ENCODE measurements around the gene PDE1A.

Gene PDE1A

DNA sequence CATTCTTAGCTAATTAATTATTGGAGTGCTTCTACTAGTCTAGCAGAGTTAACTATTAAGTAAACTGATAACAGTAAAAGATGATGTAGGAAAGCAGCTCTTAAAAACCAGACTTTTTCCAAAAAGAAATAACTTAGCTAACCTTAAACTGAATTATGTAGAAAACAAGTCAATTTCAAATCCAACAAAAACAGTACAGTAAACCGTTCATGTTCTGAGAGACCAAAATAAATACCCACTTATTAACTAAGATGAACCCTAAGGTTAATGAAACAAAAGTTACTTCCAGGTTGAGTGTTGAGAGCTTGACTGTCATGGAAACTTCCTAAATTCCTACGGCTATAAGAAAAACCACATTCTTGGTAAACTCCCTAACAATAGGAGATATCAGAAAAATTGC is 260.0 kb downstream of the PDE1A start:
- no peak for DNase-seq (ENCODE audit: low read depth)
- H3K4me3 ChIP-seq (ENCODE audit: low read depth, low read length), result no peak overlapping the region
- TF ChIP-seq, protein P1, sequence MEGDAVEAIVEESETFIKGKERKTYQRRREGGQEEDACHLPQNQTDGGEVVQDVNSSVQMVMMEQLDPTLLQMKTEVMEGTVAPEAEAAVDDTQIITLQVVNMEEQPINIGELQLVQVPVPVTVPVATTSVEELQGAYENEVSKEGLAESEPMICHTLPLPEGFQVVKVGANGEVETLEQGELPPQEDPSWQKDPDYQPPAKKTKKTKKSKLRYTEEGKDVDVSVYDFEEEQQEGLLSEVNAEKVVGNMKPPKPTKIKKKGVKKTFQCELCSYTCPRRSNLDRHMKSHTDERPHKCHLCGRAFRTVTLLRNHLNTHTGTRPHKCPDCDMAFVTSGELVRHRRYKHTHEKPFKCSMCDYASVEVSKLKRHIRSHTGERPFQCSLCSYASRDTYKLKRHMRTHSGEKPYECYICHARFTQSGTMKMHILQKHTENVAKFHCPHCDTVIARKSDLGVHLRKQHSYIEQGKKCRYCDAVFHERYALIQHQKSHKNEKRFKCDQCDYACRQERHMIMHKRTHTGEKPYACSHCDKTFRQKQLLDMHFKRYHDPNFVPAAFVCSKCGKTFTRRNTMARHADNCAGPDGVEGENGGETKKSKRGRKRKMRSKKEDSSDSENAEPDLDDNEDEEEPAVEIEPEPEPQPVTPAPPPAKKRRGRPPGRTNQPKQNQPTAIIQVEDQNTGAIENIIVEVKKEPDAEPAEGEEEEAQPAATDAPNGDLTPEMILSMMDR (IDR thresholded peaks at IDR 0.05; ENCODE audit: control insufficient read depth, extremely low read depth, insufficient read depth), result no peak

DNA sequence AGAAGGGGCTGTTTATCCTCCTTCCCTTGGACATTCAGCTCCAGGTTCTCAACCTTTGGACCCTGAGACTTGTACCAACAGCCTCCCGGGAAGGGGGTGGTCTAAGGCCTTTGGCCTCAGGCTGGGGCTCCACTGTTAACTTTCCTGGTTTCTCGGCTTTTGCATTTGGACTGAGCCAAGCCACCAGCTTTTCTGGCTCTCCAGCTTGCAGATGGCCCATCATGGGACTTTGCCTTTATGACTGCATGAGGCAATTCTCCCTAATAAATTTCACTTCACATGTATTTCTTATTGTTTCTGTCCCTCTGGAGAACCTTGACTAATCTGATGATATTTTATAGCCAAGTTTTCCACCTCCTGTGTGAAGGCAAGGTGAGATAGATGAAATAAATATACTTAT is 260.4 kb downstream of the PDE1A start:
- DNase-seq (ENCODE audit: low read depth), result no peak
- H3K4me3 ChIP-seq (ENCODE audit: low read depth, low read length), result no peak overlapping the region
- TF ChIP-seq, protein P1 (IDR thresholded peaks at IDR 0.05; ENCODE audit: control insufficient read depth, extremely low read depth, insufficient read depth), result no peak

DNA sequence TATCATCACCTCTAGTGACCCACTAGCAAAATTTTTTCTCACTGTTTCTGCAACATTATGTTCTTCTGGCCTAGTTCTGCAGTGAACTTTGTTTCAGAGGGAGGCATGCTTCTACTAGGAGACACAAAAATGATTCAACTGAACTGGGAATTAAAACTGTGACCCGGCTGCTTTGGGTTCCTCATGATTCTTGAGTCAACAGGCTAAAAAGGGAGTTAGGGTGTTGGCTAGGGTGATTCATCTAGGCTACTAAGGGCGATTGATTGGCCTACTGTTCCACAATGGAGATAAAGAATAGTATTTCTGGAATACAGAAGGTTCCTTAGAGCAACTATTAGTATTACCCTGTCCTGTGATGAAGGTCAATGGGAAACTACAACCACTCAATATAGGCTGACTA is 261.6 kb downstream of the PDE1A start:
- DNase-seq (ENCODE audit: low read depth), result no peak
- TF ChIP-seq, protein P1 (IDR thresholded peaks at IDR 0.05; ENCODE audit: control insufficient read depth, extremely low read depth, insufficient read depth), result no peak
- H3K4me3 ChIP-seq (ENCODE audit: low read depth, low read length), result no peak overlapping the region

DNA sequence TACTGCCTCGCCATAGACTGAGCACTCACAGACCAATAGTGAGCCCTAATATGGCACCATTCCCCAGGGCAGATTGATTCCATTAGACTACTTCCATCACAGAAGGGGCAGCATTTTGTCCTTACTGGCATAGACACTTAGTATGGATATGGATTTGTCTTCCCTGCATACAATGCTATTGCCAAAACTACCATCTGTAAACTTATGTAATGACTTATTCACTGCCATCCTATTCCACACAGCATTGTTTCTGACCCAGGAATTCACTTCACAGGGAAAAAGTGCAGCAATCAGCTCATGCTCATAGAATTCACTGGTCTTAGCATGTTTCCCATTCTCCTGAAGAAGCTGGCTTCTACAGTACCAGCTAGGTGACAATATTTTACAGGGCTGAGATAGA is 262.1 kb downstream of the PDE1A start:
- TF ChIP-seq, protein P1 (IDR thresholded peaks at IDR 0.05; ENCODE audit: control insufficient read depth, extremely low read depth, insufficient read depth), result no peak
- no peak for DNase-seq (ENCODE audit: low read depth)
- H3K4me3 ChIP-seq (ENCODE audit: low read depth, low read length), result no peak overlapping the region

DNA sequence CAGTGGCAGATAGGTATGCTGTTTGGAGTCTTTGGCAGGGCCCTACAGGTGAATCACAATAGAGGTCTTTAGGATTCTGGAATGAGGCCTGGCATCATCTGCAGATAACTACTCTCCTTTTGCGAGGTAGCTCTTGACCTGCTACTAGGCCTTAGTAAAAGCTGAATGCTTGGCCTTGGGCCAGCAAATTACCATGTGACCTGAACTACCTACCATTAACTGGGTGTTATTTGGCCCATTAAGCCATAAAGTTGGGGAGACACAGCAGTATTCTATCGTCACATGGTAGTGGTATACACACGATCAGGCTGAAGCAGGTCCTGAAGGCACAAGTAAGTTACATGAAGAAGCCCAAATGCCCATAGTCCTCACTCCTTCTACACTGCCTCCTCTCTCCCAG is 263.0 kb downstream of the PDE1A start:
- no peak for DNase-seq (ENCODE audit: low read depth)
- H3K4me3 ChIP-seq (ENCODE audit: low read depth, low read length), result no peak overlapping the region
- TF ChIP-seq, protein P1 (IDR thresholded peaks at IDR 0.05; ENCODE audit: control insufficient read depth, extremely low read depth, insufficient read depth), result no peak

DNA sequence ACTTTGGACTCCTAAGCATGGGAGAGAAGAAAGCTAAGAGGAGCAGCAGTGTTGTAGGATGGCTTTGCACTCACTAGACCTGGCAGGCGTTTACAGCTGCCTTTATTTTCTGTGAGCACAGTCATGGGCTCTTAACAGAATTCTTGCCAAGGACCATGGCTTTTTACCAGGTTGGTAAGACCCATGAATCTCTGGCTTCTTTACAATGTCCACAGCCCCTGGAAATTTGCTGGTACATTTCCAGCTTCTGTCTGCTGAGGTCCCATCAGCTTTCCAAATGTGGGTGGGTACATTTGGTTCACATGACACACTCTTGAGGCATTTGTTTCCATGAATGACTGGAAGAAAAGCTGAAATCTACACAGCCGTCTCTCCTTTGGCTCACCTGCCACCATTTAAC is 278.5 kb downstream of the PDE1A start:
- TF ChIP-seq, protein P1 (IDR thresholded peaks at IDR 0.05; ENCODE audit: control insufficient read depth, extremely low read depth, insufficient read depth), result no peak
- no peak overlapping the region for H3K4me3 ChIP-seq (ENCODE audit: low read depth, low read length)
- DNase-seq (ENCODE audit: low read depth), result no peak

DNA sequence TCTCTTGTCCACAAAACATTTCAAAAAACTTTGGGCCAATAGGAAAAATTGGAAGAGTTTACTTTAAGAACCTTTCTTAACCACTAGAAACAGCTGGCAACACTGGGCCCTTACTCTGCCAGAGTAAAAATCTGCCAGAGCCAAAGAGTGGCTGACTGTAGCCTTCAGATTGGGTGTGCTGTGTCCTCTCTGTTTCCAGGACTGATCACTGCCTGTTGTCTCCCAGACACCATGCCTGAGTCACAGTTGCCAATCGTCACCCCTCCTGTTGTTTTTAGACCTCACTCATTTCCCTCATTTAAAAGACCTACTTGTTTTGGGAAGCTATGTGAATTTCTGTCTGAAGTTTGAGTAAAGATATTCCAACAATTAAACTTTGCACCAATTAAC is 282.1 kb downstream of the PDE1A start:
- H3K4me3 ChIP-seq (ENCODE audit: low read depth, low read length), result no peak overlapping the region
- TF ChIP-seq, protein P1 (IDR thresholded peaks at IDR 0.05; ENCODE audit: control insufficient read depth, extremely low read depth, insufficient read depth), result no peak
- no peak for DNase-seq (ENCODE audit: low read depth)

Measured in LNCaP clone FGC (cell line).